Gastrocnemius medialis (tissue), 4 donors: Measurements from ENCODE around the gene MAPRE2.

Source experiments
- POLR2A ChIP-seq, 2 donors: fragments of 450-650 bp; IDR thresholded peaks; one replicate each; pipeline ENCODE4 v1.6.1; 2017; ENCODE audit warnings: antibody characterized with exemption in 2 of 2, mild to moderate bottlenecking in 2 of 2, moderate library complexity in 2 of 2
- TF ChIP-seq, protein P1 (sequence below), 5 experiments: fragments of 450-650 bp in 3 of 5; fragments of 200-600 bp in 2 of 5; sonication (generic) in 2 of 5; IDR thresholded peaks in 4 of 5; conservative IDR thresholded peaks in 1 of 5; 1 replicate in 4 of 5; 2 replicates in 1 of 5; pipeline ENCODE4 v1.5.1; 2016 to 2019; ENCODE audit warnings: antibody characterized with exemption in 5 of 5, mild to moderate bottlenecking in 3 of 5, moderate library complexity in 3 of 5

DNA sequence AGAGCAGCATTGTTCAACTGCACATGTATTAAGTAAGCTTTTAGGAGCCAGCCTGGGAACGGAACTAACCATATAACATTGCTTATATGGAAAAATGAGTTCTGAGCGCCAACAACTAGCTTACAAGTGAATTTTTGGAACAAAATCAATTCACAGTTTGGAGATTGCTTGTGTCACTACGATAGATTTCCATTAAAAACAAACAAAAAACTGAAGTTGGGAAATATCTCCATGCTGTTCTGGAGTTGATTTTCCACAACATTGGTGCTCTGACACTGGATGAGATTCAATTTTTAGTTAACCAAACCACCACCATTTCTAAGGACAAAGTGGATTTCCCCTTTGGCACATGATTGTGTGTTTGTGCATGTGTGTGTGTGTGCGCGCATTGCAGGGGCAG, 142.7 kb downstream of the MAPRE2 start:
- TF ChIP-seq, protein P1, sequence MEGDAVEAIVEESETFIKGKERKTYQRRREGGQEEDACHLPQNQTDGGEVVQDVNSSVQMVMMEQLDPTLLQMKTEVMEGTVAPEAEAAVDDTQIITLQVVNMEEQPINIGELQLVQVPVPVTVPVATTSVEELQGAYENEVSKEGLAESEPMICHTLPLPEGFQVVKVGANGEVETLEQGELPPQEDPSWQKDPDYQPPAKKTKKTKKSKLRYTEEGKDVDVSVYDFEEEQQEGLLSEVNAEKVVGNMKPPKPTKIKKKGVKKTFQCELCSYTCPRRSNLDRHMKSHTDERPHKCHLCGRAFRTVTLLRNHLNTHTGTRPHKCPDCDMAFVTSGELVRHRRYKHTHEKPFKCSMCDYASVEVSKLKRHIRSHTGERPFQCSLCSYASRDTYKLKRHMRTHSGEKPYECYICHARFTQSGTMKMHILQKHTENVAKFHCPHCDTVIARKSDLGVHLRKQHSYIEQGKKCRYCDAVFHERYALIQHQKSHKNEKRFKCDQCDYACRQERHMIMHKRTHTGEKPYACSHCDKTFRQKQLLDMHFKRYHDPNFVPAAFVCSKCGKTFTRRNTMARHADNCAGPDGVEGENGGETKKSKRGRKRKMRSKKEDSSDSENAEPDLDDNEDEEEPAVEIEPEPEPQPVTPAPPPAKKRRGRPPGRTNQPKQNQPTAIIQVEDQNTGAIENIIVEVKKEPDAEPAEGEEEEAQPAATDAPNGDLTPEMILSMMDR (IDR thresholded peaks at IDR 0.05 in 4 of 5, conservative IDR thresholded peaks at IDR 0.05 in 1 of 5) = no peak
- TF ChIP-seq POLR2A (IDR thresholded peaks at IDR 0.05) = no peak
